ENCODE measurements around the gene CDK14.
"Not testable (repeated sequence)": the region's sequence is repeated elsewhere in the genome, so short reads cannot be mapped to it uniquely, and the experiment has no call there.

CDK14 gene

GRCh38 chr7:90920336-90920735 lies 324.2 kb downstream of the CDK14 start:
- no peak for DNase-seq

GRCh38 chr7:90923541-90923997 lies 327.4 kb downstream of the CDK14 start:
- no peak for DNase-seq

DNA sequence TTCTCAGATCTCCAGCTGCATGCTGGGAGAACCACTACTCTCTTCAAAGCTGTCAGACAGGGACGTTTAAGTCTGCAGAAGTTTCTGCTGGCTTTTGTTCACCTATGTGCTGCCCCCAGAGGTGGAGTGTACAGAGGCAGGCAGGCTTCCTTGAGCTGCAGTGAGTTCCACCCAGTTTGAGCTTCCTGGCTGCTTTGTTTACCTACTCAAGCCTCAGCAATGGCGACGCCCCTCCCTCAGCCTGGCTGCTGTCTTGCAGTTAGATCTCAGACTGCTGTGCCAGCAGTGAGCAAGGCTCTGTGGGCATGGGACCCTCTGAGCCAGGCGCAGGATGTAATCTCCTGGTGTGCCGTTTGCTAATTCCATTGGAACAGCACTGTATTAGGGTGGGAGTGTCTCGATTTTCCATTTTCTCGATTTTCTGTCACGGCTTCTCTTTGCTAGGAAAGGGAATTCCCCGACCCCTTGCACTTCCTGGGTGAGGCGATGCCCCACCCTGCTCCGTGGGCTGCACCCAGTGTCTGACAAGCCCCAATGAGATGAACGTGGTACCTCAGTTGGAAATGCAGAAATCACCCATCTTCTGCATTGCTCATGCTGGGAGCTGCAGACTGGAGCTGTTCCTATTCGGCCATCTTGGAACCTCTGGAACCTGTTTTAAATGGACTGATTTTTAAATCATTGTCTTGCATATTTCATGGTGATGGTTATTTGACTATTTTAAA lies 332.7 kb downstream of the CDK14 start:
- not testable (repeated sequence) for DNase-seq

GRCh38 chr7:90931986-90932916 lies 336.1 kb downstream of the CDK14 start:
- DNase-seq = no peak

- no peak for DNase-seq
These were observed 336.9 kb downstream of the CDK14 start for GRCh38 chr7:90933041-90933440.

DNA sequence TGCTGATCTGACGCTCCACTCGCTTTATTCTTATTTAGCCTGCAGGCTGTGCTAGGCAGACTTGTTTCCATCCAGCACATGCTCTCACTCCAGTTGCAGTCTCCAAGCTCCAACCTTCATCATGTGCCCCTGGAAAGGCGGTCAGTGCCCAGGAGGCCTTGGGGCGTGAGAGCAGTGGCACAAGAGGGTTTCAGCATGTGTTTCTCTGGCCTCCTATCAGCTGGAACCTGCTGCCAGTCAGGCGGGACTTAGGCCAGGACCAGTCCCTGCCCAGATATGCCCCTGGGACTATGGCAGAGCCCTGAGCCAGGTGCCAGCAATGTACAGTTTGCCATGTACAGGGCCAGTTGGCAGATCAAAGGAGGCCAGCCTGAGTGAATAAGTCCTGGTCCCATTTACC lies 337.9 kb downstream of the CDK14 start:
- no peak for DNase-seq

GRCh38 chr7:90938371-90938770 lies 342.2 kb downstream of the CDK14 start:
- DNase-seq = no peak

- DNase-seq = no peak
These were observed 343.5 kb downstream of the CDK14 start for GRCh38 chr7:90939666-90940065.

- no peak for DNase-seq
These were observed 347.9 kb downstream of the CDK14 start for GRCh38 chr7:90944021-90944420.

GRCh38 chr7:90945104-90945787 lies 349.1 kb downstream of the CDK14 start:
- no peak for DNase-seq

DNA sequence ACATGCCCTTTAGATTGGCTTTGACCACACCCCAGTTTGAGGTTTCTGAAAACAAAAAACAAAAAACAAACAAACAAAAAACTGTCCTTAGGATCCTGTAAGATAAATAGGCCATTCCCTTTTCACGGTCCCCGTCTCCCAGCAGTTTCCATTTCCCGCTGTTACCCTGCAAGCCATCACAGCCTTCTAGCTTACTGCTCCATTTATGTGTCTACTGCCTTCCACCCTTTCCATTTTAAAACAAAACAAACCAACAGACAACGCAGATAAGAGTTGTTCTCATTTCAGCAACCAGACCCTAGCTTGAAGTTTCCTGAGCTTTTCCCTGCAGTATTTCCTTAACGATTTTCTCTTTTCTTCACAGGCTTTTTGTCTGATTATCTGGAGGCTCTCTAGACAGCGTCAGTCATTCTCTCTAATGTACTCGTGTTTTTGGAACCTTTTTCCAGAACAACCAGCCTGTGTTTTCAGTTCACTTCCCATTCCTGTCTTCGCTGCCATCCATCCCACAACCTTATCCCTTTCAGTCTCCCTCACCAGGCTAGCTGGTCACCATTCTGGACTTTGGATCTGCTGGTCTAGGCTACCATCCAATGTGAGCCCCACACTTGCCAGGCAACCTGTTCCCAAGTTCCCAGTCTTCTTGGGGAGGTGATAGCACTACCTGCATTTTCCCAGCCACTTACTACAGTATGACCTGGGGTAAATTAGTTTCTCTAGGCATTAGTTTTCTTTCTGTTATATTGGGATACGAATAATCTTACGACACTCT lies 350.8 kb downstream of the CDK14 start:
- DNase-seq = no peak

DNA sequence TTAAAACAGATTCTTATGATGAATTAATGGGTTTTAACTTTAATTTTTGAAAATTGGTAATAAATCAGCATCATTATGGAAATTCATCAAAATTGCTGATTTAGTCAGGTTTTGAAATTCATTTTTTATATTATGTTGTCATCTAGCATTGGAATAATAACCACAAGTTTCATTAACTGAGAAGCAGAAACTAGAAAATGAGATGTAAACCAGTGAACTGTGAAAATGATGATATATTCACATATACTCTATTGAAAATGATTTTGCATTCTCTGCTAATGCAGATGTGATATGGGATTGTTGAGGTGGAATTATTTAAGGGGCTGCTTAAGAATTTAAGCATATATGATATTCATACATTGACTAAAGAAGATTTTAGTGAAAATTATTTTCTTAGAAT lies 352.0 kb downstream of the CDK14 start:
- no peak for DNase-seq

- no peak for DNase-seq
These were observed 355.1 kb downstream of the CDK14 start for GRCh38 chr7:90951229-90951628.

GRCh38 chr7:90951986-90952954 lies 356.1 kb downstream of the CDK14 start:
- no peak for DNase-seq

- no peak for DNase-seq
These were observed 359.6 kb downstream of the CDK14 start for GRCh38 chr7:90955641-90956207.

DNA sequence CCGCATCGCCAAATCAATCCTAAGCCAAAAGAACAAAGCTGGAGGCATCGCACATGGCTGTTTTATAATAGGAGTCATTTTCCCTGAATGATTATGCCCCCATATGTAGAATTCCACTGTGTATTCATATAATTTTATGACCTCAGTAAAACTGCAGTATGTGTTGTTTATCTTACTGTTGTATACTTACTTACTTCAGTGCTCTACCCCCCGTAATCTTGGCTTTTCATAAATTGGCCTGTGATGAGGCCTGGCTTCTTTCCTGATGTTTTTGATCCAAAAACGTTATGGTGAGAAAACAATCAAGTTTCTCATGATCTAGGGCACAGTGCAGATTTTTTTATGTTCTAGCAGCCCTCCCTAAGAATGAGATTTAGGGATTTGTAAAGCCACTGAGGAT lies 361.8 kb downstream of the CDK14 start:
- DNase-seq = no peak

DNA sequence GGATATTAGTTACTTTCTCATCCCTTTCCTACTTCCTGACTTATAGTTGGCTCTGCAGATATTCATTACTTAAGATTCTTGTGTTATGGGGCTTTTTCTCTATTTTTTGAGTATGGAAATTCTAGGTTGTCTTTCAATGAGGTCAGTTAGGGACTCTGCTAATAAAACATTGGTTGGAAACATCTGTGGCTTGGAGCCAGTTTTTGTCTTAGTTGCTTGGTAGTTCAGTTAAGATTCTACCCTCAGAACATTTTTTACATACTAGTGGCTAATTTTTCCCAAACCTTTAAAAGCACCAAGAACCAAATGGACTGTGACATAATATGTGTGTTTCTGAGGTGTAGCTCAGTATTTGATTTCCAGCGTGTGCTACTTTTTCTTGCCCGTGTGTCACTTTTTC lies 362.5 kb downstream of the CDK14 start:
- no peak for DNase-seq

DNA sequence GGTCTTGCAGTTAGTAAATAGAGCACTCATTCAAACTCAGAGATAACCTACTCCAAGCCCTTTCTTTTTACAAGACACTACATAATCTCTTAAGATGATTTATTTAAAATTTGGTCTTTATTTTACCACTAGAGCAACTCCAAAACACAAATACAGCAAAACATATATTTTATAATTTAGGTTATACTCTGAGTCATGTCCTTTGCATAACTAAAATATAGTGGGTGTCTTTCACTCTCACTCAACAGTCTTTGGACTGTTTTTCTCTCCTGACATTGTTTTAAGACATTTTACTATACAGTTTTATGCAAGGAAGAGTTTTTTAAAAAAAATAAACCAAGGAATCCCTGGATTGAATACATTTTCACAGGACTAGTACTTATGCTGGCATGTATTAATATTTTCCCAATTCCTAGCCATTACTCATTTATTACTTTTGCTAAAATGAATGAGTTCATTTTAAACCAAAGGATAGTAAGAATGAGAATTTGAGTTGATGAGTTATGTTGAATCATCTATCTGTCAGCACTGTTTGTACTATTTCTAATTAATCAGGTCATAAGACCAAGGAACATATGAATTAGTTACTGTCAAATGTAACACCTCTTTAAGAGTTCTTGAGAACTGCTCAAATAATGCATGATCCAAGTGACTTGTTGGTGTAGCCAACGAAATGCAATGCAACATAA lies 365.1 kb downstream of the CDK14 start:
- DNase-seq = no peak

DNA sequence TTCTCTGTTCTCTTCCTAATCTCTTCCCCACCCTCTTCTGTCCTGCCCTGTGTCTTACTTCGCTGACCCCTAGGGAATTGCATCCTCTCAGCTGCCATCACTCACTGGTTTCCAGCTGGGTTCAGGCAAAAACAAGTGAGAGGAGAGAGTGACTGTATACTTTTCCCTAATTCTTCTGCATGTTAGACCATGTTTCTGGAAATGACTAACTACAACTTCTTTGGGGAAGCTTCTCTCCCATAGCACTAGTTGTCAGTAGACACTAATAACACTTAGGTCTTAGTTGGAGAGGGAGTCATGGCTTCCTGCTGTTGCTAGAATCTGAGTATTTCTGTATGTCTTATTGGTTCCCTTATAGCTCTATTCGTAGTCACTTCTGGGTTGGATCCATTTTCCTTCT lies 369.1 kb downstream of the CDK14 start:
- DNase-seq = no peak

- DNase-seq = no peak
These were observed 370.2 kb downstream of the CDK14 start for GRCh38 chr7:90966346-90966745.

All from suppressor macrophage treated with lipopolysaccharide for 4 hours (primary cell).